K562 (cell line): Measurements from ENCODE around the gene PAIP2. TPM values are rescaled to one million over a fixed set of nuclear protein-coding genes. Genes with fewer than 3 reads are reported as not detected.

ENCODE experiments used
- ATAC-seq: fragments of 200-7000 bp; cut with Tn5 transposase; 3 replicates; pipeline ENCODE4 v1.9.1; 2020; ENCODE audit warnings: moderate library complexity
- BruUV-seq: library from RNA; stranded (reverse); fragments of 400-500 nt; replicated peaks from 2 replicates; lab custom pipeline; 2021; lab: Mats Ljungman, UMichigan
- CTCF ChIA-PET: fragments of 300-600 bp; formaldehyde crosslinking; extraction: SDS; loops from one replicate; lab custom pipeline; 2021; ENCODE audit warnings: low intra/inter-chr PET ratio; lab: Yijun Ruan, JAX
- POLR2A ChIA-PET: fragments of 300-600, 350-650 bp; sonication (Branson Sonifier 250); formaldehyde crosslinking; extraction: SDS; loops from one replicate; lab custom pipeline; 2021; ENCODE audit warnings: antibody characterized with exemption, inconsistent platforms; lab: Yijun Ruan, JAX
- DNase-seq, 4 experiments: peaks; one replicate each; pipeline versions ENCODE4 v3.0.0 to v3.0.0-alpha.2; 2011 to 2018; ENCODE audit warnings: low spot score in 3 of 4, mixed read lengths in 3 of 4; ENCODE audit errors: extremely low read depth in 1 of 4
- FAIRE-seq: peaks from 2 replicates; lab custom pipeline; 2011; peaks lifted over from hg19 to GRCh38; lab: Jason Lieb, UNC
- H2AFZ ChIP-seq: 2 replicates; pipeline ENCODE4 v1.6.0; 2011; ENCODE audit warnings: low read depth, low read length, control low read depth, inconsistent platforms
- H3K27ac ChIP-seq: fragments of 200-600 bp; 3 replicates; pipeline ENCODE4 v1.8.0; 2011; ENCODE audit warnings: low read depth, mild to moderate bottlenecking, control low read depth, inconsistent platforms, low read length, moderate library complexity, mixed read lengths; ENCODE audit errors: extremely low read depth
- H3K27me3 ChIP-seq, 2 experiments: fragments of 300-600 bp in 1 of 2; 2 replicates in 1 of 2; 3 replicates in 1 of 2; pipeline versions ENCODE4 v1.6.0 to v1.8.0; 2011; ENCODE audit warnings: inconsistent platforms in 2 of 2, low read length in 2 of 2, mild to moderate bottlenecking in 1 of 2, mixed read lengths in 1 of 2, moderate library complexity in 1 of 2; ENCODE audit not compliant: control insufficient read depth in 2 of 2, insufficient read depth in 2 of 2
- H3K36me3 ChIP-seq: fragments of 300-600 bp; 3 replicates; pipeline ENCODE4 v1.8.0; 2011; ENCODE audit warnings: mild to moderate bottlenecking, low read length, inconsistent platforms; ENCODE audit not compliant: control insufficient read depth, insufficient read depth
- H3K4me1 ChIP-seq, 2 experiments: fragments of 200-600 bp in 1 of 2; replicated peaks in 1 of 2; 2 replicates in 1 of 2; 3 replicates in 1 of 2; pipeline versions ENCODE4 v1.5.1 to v1.8.0; 2011; ENCODE audit warnings: inconsistent platforms in 2 of 2, low read length in 2 of 2, mild to moderate bottlenecking in 1 of 2, mixed read lengths in 1 of 2, moderate library complexity in 1 of 2; ENCODE audit not compliant: control insufficient read depth in 2 of 2, insufficient read depth in 2 of 2
- H3K4me2 ChIP-seq: 2 replicates; pipeline ENCODE4 v1.6.1; 2011; ENCODE audit warnings: low read length, control low read depth, inconsistent platforms, mixed read lengths; ENCODE audit not compliant: insufficient read depth
- H3K4me3 ChIP-seq: fragments of 200-600 bp; sonication (generic), shearing (Covaris generic); 2 replicates; pipeline ENCODE4 v1.5.1; 2016; ENCODE audit warnings: control low read depth, inconsistent platforms
- H3K79me2 ChIP-seq: fragments of 200-600 bp; 3 replicates; pipeline ENCODE4 v1.8.0; 2011; ENCODE audit warnings: low read length, inconsistent platforms; ENCODE audit not compliant: control insufficient read depth, insufficient read depth
- H3K9ac ChIP-seq, 2 experiments: 2 replicates each; pipeline versions ENCODE4 v1.6.0 to v1.6.1; 2011; ENCODE audit warnings: low read depth in 2 of 2, low read length in 2 of 2, control low read depth in 1 of 2, inconsistent platforms in 1 of 2, mild to moderate bottlenecking in 1 of 2, mixed read lengths in 1 of 2; ENCODE audit not compliant: insufficient read depth in 1 of 2
- H3K9me1 ChIP-seq: one replicate; pipeline ENCODE4 v1.6.0; 2011; ENCODE audit warnings: inconsistent platforms, mild to moderate bottlenecking, low read length, moderate library complexity; ENCODE audit not compliant: control insufficient read depth, insufficient read depth
- H3K9me3 ChIP-seq: replicated peaks from 2 replicates; pipeline ENCODE4 v1.5.1; 2011; ENCODE audit warnings: low read depth, low read length, inconsistent platforms; ENCODE audit not compliant: control insufficient read depth, insufficient read depth
- H4K20me1 ChIP-seq: replicated peaks from 2 replicates; pipeline ENCODE4 v1.6.1; 2011; ENCODE audit warnings: low read length, inconsistent platforms, mixed read lengths; ENCODE audit not compliant: control insufficient read depth, insufficient read depth
- ATF3 ChIP-seq, 2 experiments: fragments of 450-650 bp in 1 of 2; sonication (generic) in 1 of 2; formaldehyde crosslinking in 1 of 2; IDR thresholded peaks in 1 of 2; conservative IDR thresholded peaks in 1 of 2; 2 replicates each; pipeline versions ENCODE4 v1.6.1 to v1.8.1; 2016 to 2023; ENCODE audit warnings: mild to moderate bottlenecking in 2 of 2, moderate library complexity in 2 of 2, inconsistent platforms in 1 of 2, missing genetic modification reagents in 1 of 2
- BRD9 ChIP-seq: fragments of 450-650 bp; IDR thresholded peaks from 2 replicates; pipeline ENCODE4 v1.6.1; 2018; ENCODE audit warnings: low read depth; ENCODE audit not compliant: partially characterized antibody
- HDAC1 ChIP-seq, 2 experiments: fragments of 450-650 bp; IDR thresholded peaks; 2 replicates each; pipeline ENCODE4 v1.6.1; 2016 to 2017; ENCODE audit warnings: inconsistent platforms in 1 of 2, mild to moderate bottlenecking in 1 of 2, moderate library complexity in 1 of 2
- NFE2L1 ChIP-seq: fragments of 450-650 bp; IDR thresholded peaks from 2 replicates; pipeline ENCODE4 v1.6.1; 2016; ENCODE audit warnings: missing genetic modification characterization, low read depth, mild to moderate bottlenecking, missing compliant biosample characterization, moderate library complexity, borderline replicate concordance
- NKRF ChIP-seq: fragments of 450-650 bp; IDR thresholded peaks from 2 replicates; pipeline ENCODE4 v1.6.1; 2016; ENCODE audit warnings: borderline replicate concordance
- WGBS: fragments of 100-300 bp; shearing (Covaris generic); methylation state at CpG from one replicate; pipeline ENCODE4 v1.1.6; 2016; ENCODE audit warnings: low coverage, mixed read lengths; ENCODE audit not compliant: insufficient coverage; ENCODE audit errors: missing lambda C conversion rate; 5-methylcytosine and 5-hydroxymethylcytosine counted together
- in situ Hi-C: fragments of 300-500 bp; cut with MboI; formaldehyde crosslinking; loops from 4 replicates; pipeline ENCODE4 v1.15.0; 2018; ENCODE audit warnings: inconsistent platforms, mixed read lengths
- intact Hi-C: fragments of 100-400 bp; cut with micrococcal nuclease; formaldehyde crosslinking; loops from 2 replicates; pipeline ENCODE4 v1.14.2; 2022
- polyA plus RNA-seq, 8 experiments: library from polyadenylated mRNA; depleted of rRNA in 4 of 8; stranded (reverse) in 5 of 8; unstranded in 3 of 8; fragments of >200 nt; fragmentation: Nextera tagmentation in 2 of 8; fragmentation: Illumina TruSeq in 1 of 8; extraction: Ambion mirVana in 2 of 8; extraction: Trizol in 1 of 8; gene quantifications; 2 replicates each; pipeline versions ENCODE4 v1.2.1 to v1.2.3, GENCODE V29; 2011 to 2014; ENCODE audit warnings: inconsistent platforms in 1 of 8, missing spikeins in 1 of 8
- total RNA-seq, 7 experiments: library from RNA; depleted of rRNA in 6 of 7; stranded (reverse); fragments of >200 nt in 6 of 7; fragmentation: Illumina TruSeq in 2 of 7; extraction: Trizol in 2 of 7; gene quantifications; 2 replicates each; pipeline versions ENCODE4 v1.2.1 to v1.2.3, GENCODE V29; 2011 to 2021; ENCODE audit warnings: low replicate concordance in 1 of 7

PAIP2 gene
- total and polyA plus RNA-seq, 9 of the 15 experiments (the other 6 are each of a cell fraction or from before 2014, with no cell fraction given) = 78.3 to 187 (median 128) TPM

DNA sequence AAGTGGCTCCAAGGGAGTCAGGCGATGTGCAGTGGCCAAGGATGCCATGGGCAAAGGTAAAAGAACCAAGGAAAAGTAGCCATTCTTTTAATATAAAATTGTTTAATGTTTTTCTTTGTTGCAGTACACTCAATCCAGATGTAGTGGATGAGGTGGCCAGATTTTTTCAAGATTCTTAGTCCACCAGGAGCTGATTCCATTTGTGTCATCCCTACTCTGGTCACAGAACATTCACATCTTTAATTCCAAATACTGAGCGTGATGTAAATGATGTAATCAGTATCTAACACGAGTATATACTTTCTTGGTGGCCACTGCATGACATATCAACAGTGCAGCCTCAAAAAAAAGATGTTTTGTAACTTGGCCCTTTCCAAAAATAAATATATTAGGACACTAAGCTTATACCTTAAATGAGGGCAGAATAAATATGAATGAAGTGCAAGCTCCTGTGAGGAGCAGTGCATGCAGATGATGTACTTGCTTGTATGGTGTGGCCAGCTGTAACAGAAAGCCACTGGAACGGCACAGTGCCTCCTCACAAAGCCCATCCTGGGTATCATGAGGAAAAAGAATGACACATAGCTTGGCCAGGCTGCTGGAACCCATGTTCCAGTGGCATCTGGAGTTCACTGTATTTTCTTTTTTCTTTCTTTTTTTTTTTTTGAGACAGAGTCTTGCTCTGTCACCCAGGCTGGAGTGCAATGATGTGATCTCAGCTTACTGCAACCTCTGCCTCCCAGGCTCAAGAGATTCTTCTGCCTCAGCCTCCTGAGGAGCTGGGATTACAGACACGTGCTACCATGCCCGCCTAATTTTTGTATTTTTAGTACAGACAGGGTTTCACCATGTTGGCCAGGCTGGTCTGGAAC is 68.7 kb downstream of the PAIP2 start:
- no peak for TF ChIP-seq NKRF
- TF ChIP-seq ATF3 (IDR thresholded peaks at IDR 0.05) = peak; percentile 27; the same call in 1 of the 2 replicates
- no peak for TF ChIP-seq ATF3 (CRISPR knock-in tag; conservative IDR thresholded peaks at IDR 0.05)
- TF ChIP-seq BRD9 = no peak
- TF ChIP-seq HDAC1 (IDR thresholded peaks at IDR 0.05) = no peak
- TF ChIP-seq NFE2L1 (tag) = no peak
- POLR2A ChIA-PET = interaction anchor here (0.6 to 1.8 kb wide), 9 partner anchors 11 to 280 kb away, joined by 3 to 5 read pairs (median 3); no protein-coding TSS in a partner anchor
- WGBS = 14% methylated on average over 6 of the region's 6 CpGs

More for the DNA sequence above, 68.7 kb downstream of the PAIP2 start:
- no peak for DNase-seq
- no peaks in the 10 kb centered on the region for H3K9me3 ChIP-seq
- H3K9me1 ChIP-seq = no peaks in the 10 kb centered on the region
- CTCF ChIA-PET = no interaction called here
- intact Hi-C loops = no loop called here
- BruUV-seq = no TSS peak
- H3K9ac ChIP-seq = no peak overlapping the region; a peak in 1 of 4 replicates
- H4K20me1 ChIP-seq = no peaks in the 10 kb centered on the region
- in situ Hi-C loops = loop anchor here (10.0 kb wide), 1 partner anchor 354 kb away; no protein-coding TSS in a partner anchor
- H3K79me2 ChIP-seq = no peaks in the 10 kb centered on the region
- no peak overlapping the region for H3K27ac ChIP-seq
- no peak overlapping the region for H3K4me3 ChIP-seq
- H2AFZ ChIP-seq = no peak overlapping the region
- ATAC-seq = no peak
- H3K4me1 ChIP-seq = peaks cover 2 to 11% of the 10 kb centered on the region in 2 experiments; a peak in 4 of 5 replicates
- H3K36me3 ChIP-seq = no peaks in the 10 kb centered on the region
- H3K4me2 ChIP-seq = no peak overlapping the region
- H3K27me3 ChIP-seq = no peaks in the 10 kb centered on the region
- no peak for FAIRE-seq
